Heart right ventricle (tissue), 16 donors: ENCODE data around the gene LARGE1. TPM values are rescaled to one million over a fixed set of nuclear protein-coding genes. Genes with fewer than 3 reads are reported as not detected.
A peak's percentile ranks its signal among the peaks of the same experiment; 100 is the strongest.

ENCODE experiments used
- ATAC-seq, 8 donors: fragments of 200-7000 bp; cut with Tn5 transposase; one replicate each; pipeline ENCODE4 v1.9.1; 2020; ENCODE audit warnings: mild to moderate bottlenecking in 8 of 8, moderate library complexity in 8 of 8, moderate number of reproducible peaks in 1 of 8
- DNase-seq, 2 donors: peaks; one replicate each; pipeline ENCODE4 v3.0.0-alpha.2; 2020
- H3K27ac ChIP-seq, 10 donors: fragments of 200-600 bp; sonication (generic) in 2 of 10; one replicate each; pipeline versions ENCODE4 v1.5.0 to v1.8.0; 2020 to 2022; ENCODE audit warnings: mild to moderate bottlenecking in 3 of 10
- H3K27me3 ChIP-seq, 7 donors: fragments of 200-600 bp; one replicate each; pipeline ENCODE4 v1.8.0; 2021 to 2022; ENCODE audit warnings: mild to moderate bottlenecking in 2 of 7
- H3K36me3 ChIP-seq, 9 donors: fragments of 200-600 bp; sonication (generic) in 1 of 9; one replicate each; pipeline versions ENCODE4 v1.5.0 to v1.8.0; 2020 to 2022; ENCODE audit warnings: mild to moderate bottlenecking in 2 of 9
- H3K4me1 ChIP-seq, 9 donors: fragments of 200-600 bp; sonication (generic) in 1 of 9; one replicate each; pipeline versions ENCODE4 v1.5.0 to v1.8.0; 2020 to 2022; ENCODE audit warnings: mild to moderate bottlenecking in 4 of 9
- H3K4me3 ChIP-seq, 10 donors: fragments of 200-600 bp; sonication (generic) in 2 of 10; one replicate each; pipeline versions ENCODE4 v1.5.0 to v1.8.0; 2020 to 2022; ENCODE audit warnings: mild to moderate bottlenecking in 7 of 10, moderate library complexity in 2 of 10
- H3K9me3 ChIP-seq, 11 donors: fragments of 200-600 bp in 10 of 11; sonication (generic) in 2 of 11; one replicate each; pipeline versions ENCODE4 v1.5.0 to v1.8.0; 2013 to 2022; ENCODE audit warnings: mild to moderate bottlenecking in 2 of 11, control low read depth in 1 of 11, moderate library complexity in 1 of 11
- WGBS, 2 donors: extraction: QIAGEN DNeasy Blood & Tissue Kit; methylation state at CpG; one replicate each; pipeline ENCODE4 v1.1.7; 2013; ENCODE audit warnings: inconsistent platforms in 1 of 2; 5-methylcytosine and 5-hydroxymethylcytosine counted together
- intact Hi-C, 10 donors: fragments of 100-400 bp; cut with DNase I; formaldehyde crosslinking; loops; one replicate each; pipeline versions ENCODE4 v1.11.1 to v1.14.2; 2022
- polyA plus RNA-seq, 2 donors: library from polyadenylated mRNA; stranded (reverse); fragments of 200-250 nt; gene quantifications; one replicate each; pipeline ENCODE4 v1.2.3, GENCODE V29; 2013
- total RNA-seq, 10 donors: library from RNA; stranded (reverse); fragmentation: NEBNext Ultra II Directional in 3 of 10; extraction: Animal tissue kit (Norgen Biotek cat#: 25700) in 3 of 10; gene quantifications; one replicate each; pipeline versions ENCODE4 v1.2.1 to v1.2.4, GENCODE V29; 2021 to 2023
- TF ChIP-seq, protein P1 (sequence below), 9 donors: fragments of 200-600 bp; sonication (generic) in 2 of 9; IDR thresholded peaks; one replicate each; pipeline versions ENCODE4 v1.5.0 to v1.8.0; 2021 to 2022; ENCODE audit warnings: antibody characterized with exemption in 9 of 9, mild to moderate bottlenecking in 5 of 9, moderate library complexity in 1 of 9
- donor health status: Arrhythmogenic right ventricular cardiomyopathy.
- donor health status: ischemic (EF 13 %, LVEDD 7.1; RV severe dilation, severe dysfunction).
- donor health status: healthy with polysubstance abuse.
- donor health status: DM: no; HTN: yes; CAD: no.
- donor health status: DM: no; HTN: no; CAD: no.
- donor health status: ischemic (EF 25% LVEDD 6.9; RV normal size, moderate dysfunction).
- donor health status: ischemic (EF 25% LVEDD 5.7; RV mildly dilated, moderate dysfunction).
- donor health status: healthy.
- donor health status: DM: yes; HTN: yes; CAD: no.
- donor health status: Ischemic cardiomyopathy.
- donor health status: ischemic (EF 35%, LVEDD 5.7; RV mildly dilated, moderate dysfunction).
- donor health status: nonischemic (EF 11% LVEDD 7.7; RV severe dilation, severe dysfunction).
- donor health status: DM: yes; HTN: yes; CAD: no.
- donor health status: PGD.
- donor health status: ischemic (EF 29% LVEDD 5.4; RV normal size, mild dysfunction).
- donor health status: nonischemic (EF 23%, LVEDD 6.1; RV moderate dilation, normal function).

The LARGE1 gene
- total and polyA plus RNA-seq, 12 donors, result 33.7 to 184 (median 144) TPM

GRCh38 chr22:33582822-33583400 lies 337.4 kb downstream of the LARGE1 start:
- no peaks in the 10 kb centered on the region for H3K9me3 ChIP-seq
- no peaks in the 10 kb centered on the region for H3K27me3 ChIP-seq
- TF ChIP-seq, protein P1, sequence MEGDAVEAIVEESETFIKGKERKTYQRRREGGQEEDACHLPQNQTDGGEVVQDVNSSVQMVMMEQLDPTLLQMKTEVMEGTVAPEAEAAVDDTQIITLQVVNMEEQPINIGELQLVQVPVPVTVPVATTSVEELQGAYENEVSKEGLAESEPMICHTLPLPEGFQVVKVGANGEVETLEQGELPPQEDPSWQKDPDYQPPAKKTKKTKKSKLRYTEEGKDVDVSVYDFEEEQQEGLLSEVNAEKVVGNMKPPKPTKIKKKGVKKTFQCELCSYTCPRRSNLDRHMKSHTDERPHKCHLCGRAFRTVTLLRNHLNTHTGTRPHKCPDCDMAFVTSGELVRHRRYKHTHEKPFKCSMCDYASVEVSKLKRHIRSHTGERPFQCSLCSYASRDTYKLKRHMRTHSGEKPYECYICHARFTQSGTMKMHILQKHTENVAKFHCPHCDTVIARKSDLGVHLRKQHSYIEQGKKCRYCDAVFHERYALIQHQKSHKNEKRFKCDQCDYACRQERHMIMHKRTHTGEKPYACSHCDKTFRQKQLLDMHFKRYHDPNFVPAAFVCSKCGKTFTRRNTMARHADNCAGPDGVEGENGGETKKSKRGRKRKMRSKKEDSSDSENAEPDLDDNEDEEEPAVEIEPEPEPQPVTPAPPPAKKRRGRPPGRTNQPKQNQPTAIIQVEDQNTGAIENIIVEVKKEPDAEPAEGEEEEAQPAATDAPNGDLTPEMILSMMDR (IDR thresholded peaks at IDR 0.05), result no peak
- no peak for ATAC-seq
- no peak for DNase-seq
- H3K36me3 ChIP-seq, result no peaks in the 10 kb centered on the region
- intact Hi-C loops, result loop anchor here in 3 of 10 donors (5.0 to 10.0 kb wide), 2 partner anchors 281 to 332 kb away; no protein-coding TSS in a partner anchor
- WGBS, 2 donors, result 94 to 96% methylated on average over 1 of the region's 1 CpG
- peaks cover 7 to 24% (median 19%) of the 10 kb centered on the region in 9 donors for H3K4me1 ChIP-seq
- H3K4me3 ChIP-seq, result no peak overlapping the region
- H3K27ac ChIP-seq, result no peak overlapping the region

- ATAC-seq (no peak), DNase-seq (no peak)
- H3K4me3 ChIP-seq, result no peak overlapping the region
- peaks cover 7 to 36% (median 24%) of the 10 kb centered on the region in 9 donors for H3K4me1 ChIP-seq
- WGBS, 2 donors, result 89% methylated on average over 7 of the region's 7 CpGs
- H3K36me3 ChIP-seq, result no peaks in the 10 kb centered on the region
- H3K27ac ChIP-seq, result no peak overlapping the region
- TF ChIP-seq, protein P1 (IDR thresholded peaks at IDR 0.05), result no peak
- no peaks in the 10 kb centered on the region for H3K9me3 ChIP-seq
- intact Hi-C loops, result loop anchor here in 3 of 10 donors (2.0 to 10.0 kb wide), 3 partner anchors 60 to 334 kb away; no protein-coding TSS in a partner anchor
- no peaks in the 10 kb centered on the region for H3K27me3 ChIP-seq
Observed at GRCh38 chr22:33580310-33580709, 340.0 kb downstream of the LARGE1 start.

DNA sequence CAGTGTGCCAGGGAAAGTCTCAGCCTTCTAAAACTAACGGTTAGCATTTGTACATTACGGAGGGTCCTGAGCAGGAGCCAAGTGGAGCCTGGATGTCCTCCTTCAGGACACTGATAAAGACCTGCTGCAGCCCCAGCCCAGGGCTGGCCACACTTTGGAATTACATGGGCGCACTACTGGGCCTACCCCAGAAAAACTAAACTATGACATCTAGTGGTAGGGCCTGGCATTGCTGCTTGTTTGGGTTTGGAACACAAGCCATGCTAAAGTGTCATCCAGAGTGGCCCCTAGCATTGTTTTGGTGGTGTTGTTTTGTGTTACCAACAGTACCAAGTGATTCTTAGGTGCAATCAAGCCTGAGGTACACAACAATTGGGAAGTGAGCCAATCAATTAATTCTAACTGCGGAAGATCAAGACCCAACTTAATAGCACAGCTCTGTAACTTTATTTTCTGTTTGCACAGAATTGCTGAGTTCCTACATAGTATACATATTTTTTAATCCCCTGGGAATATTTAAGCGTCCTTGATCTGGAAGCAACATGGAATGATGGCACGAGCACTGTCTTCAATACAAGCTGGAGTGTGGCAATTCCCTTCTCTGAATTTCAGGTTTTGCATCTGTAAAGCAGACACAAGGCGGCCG lies 340.7 kb downstream of the LARGE1 start:
- H3K4me1 ChIP-seq, result peaks cover 7 to 42% (median 24%) of the 10 kb centered on the region in 9 donors
- intact Hi-C loops, result loop anchor here (1.0 to 10.0 kb wide), 9 partner anchors 59 to 345 kb away; partner anchors contain the start of gene LARGE1 (in 1 of the 10)
- WGBS, 2 donors, result 49 to 52% methylated on average over 8 of the region's 8 CpGs
- no peaks in the 10 kb centered on the region for H3K27me3 ChIP-seq
- H3K4me3 ChIP-seq, result no peak overlapping the region
- DNase-seq (peak; percentile 41 to 75), ATAC-seq (peak; percentile 88 to 94 (median 92))
- H3K9me3 ChIP-seq, result no peaks in the 10 kb centered on the region
- TF ChIP-seq, protein P1 (IDR thresholded peaks at IDR 0.05), result peak; percentile 78 to 96 (median 93)
- no peaks in the 10 kb centered on the region for H3K36me3 ChIP-seq
- H3K27ac ChIP-seq, result no peak overlapping the region

DNA sequence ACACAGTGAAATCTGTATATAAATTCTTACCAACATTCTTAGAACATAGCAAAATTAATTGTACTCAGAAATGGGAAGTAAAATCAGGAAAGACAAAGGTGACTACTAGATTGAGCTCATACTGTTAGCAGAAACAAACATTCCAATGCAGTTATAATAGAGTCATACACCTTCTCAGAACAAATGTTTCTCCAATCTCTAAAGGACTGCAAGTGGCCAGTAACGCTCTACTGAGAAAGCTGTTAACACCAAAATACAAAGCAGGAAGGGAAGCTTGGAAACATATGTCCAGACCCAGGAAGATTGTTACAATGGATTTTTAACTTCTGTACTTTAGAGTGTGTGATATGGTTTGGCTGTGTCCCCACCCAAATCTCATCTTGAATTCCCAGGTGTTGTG lies 341.5 kb downstream of the LARGE1 start:
- Histone ChIP-seq H3K4me3 (no peak overlapping the region), H3K9me3 (no peaks in the 10 kb centered on the region), H3K36me3 (no peaks in the 10 kb centered on the region), H3K27ac (no peak overlapping the region), H3K4me1 (peaks cover 7 to 42% (median 24%) of the 10 kb centered on the region in 9 donors), H3K27me3 (no peaks in the 10 kb centered on the region)
- ATAC-seq (peak in 4 of 8 donors; percentile 8 to 49 (median 32)), DNase-seq (no peak)
- TF ChIP-seq, protein P1 (IDR thresholded peaks at IDR 0.05), result no peak
- intact Hi-C loops, result loop anchor here in 8 of 10 donors (1.0 to 10.0 kb wide), 9 partner anchors 58 to 346 kb away; partner anchors contain the start of gene LARGE1 (in 1 of the 8)
- WGBS, 2 donors, result 29 to 37% methylated on average over 1 of the region's 1 CpG
